H1 (cell line): ENCODE measurements around the gene DBR1. TPM values are rescaled to one million over a fixed set of nuclear protein-coding genes. Genes with fewer than 3 reads are reported as not detected.

Experiments used
- CTCF ChIA-PET: fragments of 300-600 bp; sonication (Branson Sonifier 250); formaldehyde crosslinking; loops from one replicate; lab custom pipeline; 2021; ENCODE audit not compliant: partially characterized antibody; lab: Charles Lee
- POLR2A ChIA-PET: fragments of 300-600 bp; sonication (Branson Sonifier 250); formaldehyde crosslinking; loops from one replicate; lab custom pipeline; 2021; ENCODE audit warnings: inconsistent platforms; ENCODE audit not compliant: partially characterized antibody; lab: Charles Lee
- DNase-seq, 2 experiments: peaks; one replicate each; pipeline versions ENCODE4 v3.0.0 to v3.0.0-alpha.2; 2010 to 2022; ENCODE audit warnings: low spot score in 2 of 2, low read depth in 1 of 2, mixed read lengths in 1 of 2
- FAIRE-seq: peaks from 2 replicates; lab custom pipeline; 2011; peaks lifted over from hg19 to GRCh38; lab: Jason Lieb, UNC
- H2AFZ ChIP-seq: 2 replicates; pipeline ENCODE4 v1.8.1; 2012; ENCODE audit warnings: low read length, inconsistent platforms
- H2AK5ac ChIP-seq: 2 replicates; pipeline ENCODE4 v1.6.1; 2013; ENCODE audit warnings: low read depth, low read length
- H2BK120ac ChIP-seq: replicated peaks from 2 replicates; pipeline ENCODE3; 2013; ENCODE audit warnings: low read depth, low read length, inconsistent platforms
- H2BK12ac ChIP-seq: 2 replicates; pipeline ENCODE4 v1.6.1; 2013; ENCODE audit warnings: low read depth, low read length
- H2BK15ac ChIP-seq: 2 replicates; pipeline ENCODE4 v1.6.1; 2013; ENCODE audit warnings: low read length
- H2BK20ac ChIP-seq: 2 replicates; pipeline ENCODE4 v1.6.1; 2013; ENCODE audit warnings: low read length
- H2BK5ac ChIP-seq: 2 replicates; pipeline ENCODE4 v1.6.1; 2013; ENCODE audit warnings: low read depth, low read length
- H3K14ac ChIP-seq: 2 replicates; pipeline ENCODE4 v1.6.1; 2013; ENCODE audit warnings: inconsistent platforms; ENCODE audit not compliant: insufficient read length
- H3K18ac ChIP-seq: 2 replicates; pipeline ENCODE4 v1.6.1; 2013; ENCODE audit warnings: low read length; ENCODE audit errors: extremely low read depth
- H3K23ac ChIP-seq: 2 replicates; pipeline ENCODE4 v1.6.1; 2013; ENCODE audit warnings: inconsistent platforms; ENCODE audit not compliant: insufficient read length
- H3K23me2 ChIP-seq: 2 replicates; pipeline ENCODE4 v1.6.1; 2013; ENCODE audit warnings: low read depth, low read length
- H3K27ac ChIP-seq: 2 replicates; pipeline ENCODE4 v1.6.1; 2011; ENCODE audit warnings: low read depth, low read length, inconsistent platforms
- H3K27me3 ChIP-seq, 4 experiments: replicated peaks in 1 of 4; 1 replicate in 1 of 4; 2 replicates in 3 of 4; pipeline versions ENCODE4 v1.6.1 to v1.8.1; 2011 to 2013; ENCODE audit warnings: low read length in 3 of 4, mild to moderate bottlenecking in 3 of 4, inconsistent platforms in 2 of 4, mixed read lengths in 2 of 4, moderate library complexity in 1 of 4; ENCODE audit not compliant: control insufficient read depth in 3 of 4, insufficient read depth in 3 of 4; ENCODE audit errors: extremely low read depth in 1 of 4
- H3K36me3 ChIP-seq, 4 experiments: 2 replicates each; pipeline versions ENCODE4 v1.6.1 to v1.8.1; 2011 to 2013; ENCODE audit warnings: mild to moderate bottlenecking in 4 of 4, low read length in 3 of 4, moderate library complexity in 2 of 4, control low read depth in 1 of 4, inconsistent platforms in 1 of 4; ENCODE audit not compliant: insufficient read depth in 4 of 4, control insufficient read depth in 2 of 4
- H3K4ac ChIP-seq: replicated peaks from 2 replicates; pipeline ENCODE3; 2013; ENCODE audit warnings: low read length, low read depth, mixed read lengths, inconsistent platforms; ENCODE audit not compliant: insufficient read length
- H3K4me1 ChIP-seq, 4 experiments: replicated peaks in 1 of 4; 1 replicate in 1 of 4; 2 replicates in 3 of 4; pipeline versions ENCODE4 v1.6.1 to v1.8.1; 2011 to 2013; ENCODE audit warnings: low read length in 3 of 4, inconsistent platforms in 2 of 4, mixed read lengths in 1 of 4; ENCODE audit not compliant: insufficient read depth in 4 of 4, control insufficient read depth in 3 of 4
- H3K4me2 ChIP-seq, 2 experiments: 2 replicates each; pipeline versions ENCODE4 v1.6.1 to v1.8.1; 2011 to 2013; ENCODE audit warnings: low read depth in 2 of 2, low read length in 2 of 2, control low read depth in 1 of 2, inconsistent platforms in 1 of 2, mild to moderate bottlenecking in 1 of 2; ENCODE audit not compliant: insufficient read depth in 1 of 2
- H3K4me3 ChIP-seq, 4 experiments: fragments of 200-600, 300-600 bp in 1 of 4; sonication (generic), shearing (Covaris generic), sonication (Bioruptor Twin) in 1 of 4; 2 replicates each; pipeline versions ENCODE4 v1.5.1 to v1.8.1; 2011 to 2016; ENCODE audit warnings: low read length in 4 of 4, low read depth in 3 of 4, control low read depth in 2 of 4, inconsistent platforms in 2 of 4, mild to moderate bottlenecking in 2 of 4, mixed read lengths in 1 of 4, moderate library complexity in 1 of 4; ENCODE audit not compliant: insufficient read depth in 2 of 4; ENCODE audit errors: extremely low read depth in 1 of 4
- H3K56ac ChIP-seq: replicated peaks from 2 replicates; pipeline ENCODE3; 2013; ENCODE audit warnings: low read depth, mild to moderate bottlenecking, mixed read lengths, low read length, inconsistent platforms; ENCODE audit not compliant: insufficient read length
- H3K79me1 ChIP-seq: 2 replicates; pipeline ENCODE4 v1.6.1; 2013; ENCODE audit warnings: low read depth, low read length, control low read depth
- H3K79me2 ChIP-seq, 2 experiments: 2 replicates each; pipeline versions ENCODE4 v1.6.1 to v1.8.1; 2012 to 2013; ENCODE audit warnings: low read length in 2 of 2, mild to moderate bottlenecking in 2 of 2, inconsistent platforms in 1 of 2; ENCODE audit not compliant: insufficient read depth in 2 of 2, control insufficient read depth in 1 of 2
- H3K9ac ChIP-seq, 4 experiments: replicated peaks in 1 of 4; 1 replicate in 1 of 4; 2 replicates in 3 of 4; pipeline versions ENCODE4 v1.6.1 to v1.8.1; 2011 to 2013; ENCODE audit warnings: low read depth in 3 of 4, low read length in 3 of 4, control low read depth in 2 of 4, mild to moderate bottlenecking in 2 of 4, moderate library complexity in 2 of 4, inconsistent platforms in 1 of 4; ENCODE audit errors: extremely low read depth in 1 of 4
- H3K9me3 ChIP-seq, 2 experiments: 2 replicates each; pipeline versions ENCODE4 v1.6.1 to v1.8.1; 2012 to 2013; ENCODE audit warnings: mild to moderate bottlenecking in 2 of 2, moderate library complexity in 2 of 2, control low read depth in 1 of 2, inconsistent platforms in 1 of 2, low read depth in 1 of 2, low read length in 1 of 2, mixed read lengths in 1 of 2; ENCODE audit not compliant: insufficient read depth in 2 of 2
- H4K20me1 ChIP-seq, 2 experiments: replicated peaks in 1 of 2; 2 replicates each; pipeline versions ENCODE3 to v1.8.1; 2011 to 2013; ENCODE audit warnings: inconsistent platforms in 2 of 2, low read length in 2 of 2, mild to moderate bottlenecking in 1 of 2; ENCODE audit not compliant: insufficient read depth in 2 of 2, control insufficient read depth in 1 of 2
- H4K5ac ChIP-seq: 2 replicates; pipeline ENCODE4 v1.6.1; 2013; ENCODE audit warnings: low read length, low read depth, mixed read lengths, inconsistent platforms; ENCODE audit not compliant: insufficient read length
- H4K8ac ChIP-seq: 2 replicates; pipeline ENCODE4 v1.8.0; 2013; ENCODE audit warnings: mild to moderate bottlenecking, moderate library complexity, low read length, inconsistent platforms; ENCODE audit not compliant: insufficient read depth; ENCODE audit errors: extremely low read depth
- H4K91ac ChIP-seq: replicated peaks from 2 replicates; pipeline ENCODE3; 2013; ENCODE audit warnings: low read length, mixed read lengths, inconsistent platforms; ENCODE audit not compliant: insufficient read length
- CHD1 ChIP-seq: IDR thresholded peaks from 2 replicates; pipeline ENCODE4 v1.6.1; 2012; ENCODE audit warnings: low read depth, low read length, improper control_type of control experiment
- EGR1 ChIP-seq: IDR thresholded peaks from 2 replicates; pipeline ENCODE4 v1.6.1; 2011; ENCODE audit warnings: low read depth, low read length, borderline replicate concordance
- FOSL1 ChIP-seq: IDR thresholded peaks from 2 replicates; pipeline ENCODE4 v1.6.1; 2011; ENCODE audit warnings: mild to moderate bottlenecking, low read depth, low read length, moderate library complexity; ENCODE audit not compliant: insufficient read depth
- GABPA ChIP-seq: IDR thresholded peaks from 2 replicates; pipeline ENCODE4 v1.6.1; 2011; ENCODE audit warnings: mild to moderate bottlenecking, low read length, moderate library complexity, borderline replicate concordance; ENCODE audit not compliant: insufficient read depth
- JUN ChIP-seq: IDR thresholded peaks from 2 replicates; pipeline ENCODE4 v1.6.1; 2011; ENCODE audit warnings: low read depth, mild to moderate bottlenecking, improper control_type of control experiment, low read length
- JUND ChIP-seq: IDR thresholded peaks from 2 replicates; pipeline ENCODE4 v1.6.1; 2011; ENCODE audit warnings: mild to moderate bottlenecking, improper control_type of control experiment, low read length
- RFX5 ChIP-seq: IDR thresholded peaks from 2 replicates; pipeline ENCODE4 v1.6.1; 2011; ENCODE audit warnings: low read depth, low read length, improper control_type of control experiment, borderline replicate concordance
- SAP30 ChIP-seq: fragments of 300-600 bp; sonication (generic); IDR thresholded peaks from 2 replicates; pipeline ENCODE4 v1.7.1; 2012; ENCODE audit warnings: low read length, moderate library complexity, mild to moderate bottlenecking, inconsistent platforms; ENCODE audit not compliant: insufficient read depth, insufficient replicate concordance
- SIX5 ChIP-seq: IDR thresholded peaks from 2 replicates; pipeline ENCODE4 v1.6.1; 2011; ENCODE audit warnings: mild to moderate bottlenecking, low read depth, low read length
- SP1 ChIP-seq: IDR thresholded peaks from 2 replicates; pipeline ENCODE4 v1.6.1; 2011; ENCODE audit warnings: low read depth, low read length
- SP4 ChIP-seq: IDR thresholded peaks from 2 replicates; pipeline ENCODE4 v1.6.1; 2012; ENCODE audit warnings: low read length, inconsistent platforms
- SRF ChIP-seq: IDR thresholded peaks from 2 replicates; pipeline ENCODE4 v1.6.1; 2011; ENCODE audit warnings: mild to moderate bottlenecking, low read depth, low read length, moderate library complexity
- TAF1 ChIP-seq: IDR thresholded peaks from 2 replicates; pipeline ENCODE4 v1.6.1; 2011; ENCODE audit warnings: mild to moderate bottlenecking, low read depth, low read length
- TBP ChIP-seq: IDR thresholded peaks from 2 replicates; pipeline ENCODE4 v1.6.1; 2011; ENCODE audit warnings: low read depth, low read length, improper control_type of control experiment
- WGBS, 2 experiments: shearing (Covaris generic) in 1 of 2; methylation state at CpG; one replicate each; pipeline versions ENCODE4 v1.1.6 to v1.1.7; 2013 to 2015; ENCODE audit warnings: low lambda C conversion rate in 2 of 2, mixed read lengths in 2 of 2, inconsistent platforms in 1 of 2, low coverage in 1 of 2, missing lambda C conversion rate in 1 of 2; ENCODE audit not compliant: insufficient replicate concordance in 2 of 2, insufficient coverage in 1 of 2, insufficient read length in 1 of 2; ENCODE audit errors: extremely low coverage in 1 of 2, missing lambda C conversion rate in 1 of 2; 5-methylcytosine and 5-hydroxymethylcytosine counted together
- polyA plus RNA-seq, 7 experiments: library from polyadenylated mRNA; depleted of rRNA in 3 of 7; stranded (reverse) in 5 of 7; unstranded in 2 of 7; fragments of >200 nt in 5 of 7; fragments of 200-250 nt in 2 of 7; gene quantifications; 1 replicate in 5 of 7; 2 replicates in 1 of 7; 4 replicates in 1 of 7; pipeline versions ENCODE4 v1.2.1 to v1.2.3, GENCODE V29; 2011 to 2013; ENCODE audit warnings: missing spikeins in 2 of 7, mixed read lengths in 2 of 7
- total RNA-seq: library from RNA; stranded (reverse); fragmentation: NEBNext Ultra II Directional; extraction: Animal tissue kit (Norgen Biotek cat#: 25700); gene quantifications from 2 replicates; pipeline ENCODE4 v1.2.1, GENCODE V29; 2021
- TF ChIP-seq, protein P1 (sequence below): IDR thresholded peaks from 2 replicates; pipeline ENCODE4 v1.6.1; 2011; ENCODE audit warnings: low read depth, mild to moderate bottlenecking, low read length; ENCODE audit not compliant: insufficient read depth

Gene DBR1
- total and polyA plus RNA-seq, 2 of the 8 experiments (the other 6 are each of a cell fraction or from before 2014, with no cell fraction given) = 10.1 to 18.3 TPM

DNA sequence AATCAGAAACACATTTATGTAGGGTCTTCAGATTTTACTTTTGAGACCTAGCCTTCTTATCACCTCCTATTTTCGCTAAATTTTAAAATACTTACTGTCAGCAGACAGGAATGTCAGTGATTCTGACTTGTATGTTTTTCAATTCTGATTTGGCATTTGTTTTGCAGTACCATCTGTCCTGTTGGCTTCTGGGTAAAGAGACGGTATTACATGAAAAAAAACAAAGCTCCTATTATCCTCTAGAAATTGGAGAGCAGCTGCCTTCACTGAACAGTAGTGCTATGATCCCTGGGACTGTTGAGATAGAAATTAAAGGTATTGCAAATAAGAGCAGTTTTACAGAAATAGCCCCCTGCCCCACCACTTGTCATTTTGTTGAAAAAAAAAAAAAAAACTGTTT lies 20.8 kb upstream of the DBR1 start:
- H3K56ac ChIP-seq = no peak overlapping the region
- no peak overlapping the region for H2BK12ac ChIP-seq
- ChIA-PET CTCF (interaction anchor here (0.7 kb wide), 1 partner anchor 15 kb away, joined by 5 read pairs; no protein-coding TSS in a partner anchor), POLR2A (no interaction called here)
- peaks cover 13 to 14% of the 10 kb centered on the region in 2 experiments for H4K20me1 ChIP-seq
- H3K9me3 ChIP-seq = no peaks in the 10 kb centered on the region
- H2BK120ac ChIP-seq = no peak overlapping the region
- H3K79me2 ChIP-seq = peaks cover 0 to 90% of the 10 kb centered on the region in 2 experiments; a peak in 3 of 4 replicates
- no peak overlapping the region for H4K5ac ChIP-seq
- no peak overlapping the region for H3K14ac ChIP-seq
- no peak overlapping the region for H3K4me2 ChIP-seq
- no peak overlapping the region for H2AFZ ChIP-seq
- H3K9ac ChIP-seq = no peak overlapping the region
- H3K36me3 ChIP-seq = peaks cover 0 to 10% (median 4%) of the 10 kb centered on the region in 4 experiments; a peak in 2 of 8 replicates
- H3K23ac ChIP-seq = no peak overlapping the region
- no peak overlapping the region for H3K18ac ChIP-seq
- 83% methylated on average over 2 of the region's 2 CpGs; no CpG with 5 or more reads in 1 of the 2 experiments for WGBS, 2 experiments
- H4K8ac ChIP-seq = no peak overlapping the region
- no peak overlapping the region for H2BK20ac ChIP-seq
- H3K4me3 ChIP-seq = no peak overlapping the region
- H3K79me1 ChIP-seq = 0 out of 2 replicates have a peak, but pooled peaks cover 4% of the 10 kb centered on the region
- no peak overlapping the region for H3K27ac ChIP-seq
- H3K4me1 ChIP-seq = no peaks in the 10 kb centered on the region
- no peak overlapping the region for H2BK15ac ChIP-seq
- H2AK5ac ChIP-seq = no peak overlapping the region
- H4K91ac ChIP-seq = no peak overlapping the region
- no peak for FAIRE-seq
- no peaks in the 10 kb centered on the region for H3K27me3 ChIP-seq
- DNase-seq = no peak
- no peaks in the 10 kb centered on the region for H3K23me2 ChIP-seq
- no peak overlapping the region for H2BK5ac ChIP-seq
- no peak overlapping the region for H3K4ac ChIP-seq
- TF ChIP-seq TAF1 (no peak), SP1 (no peak), SP4 (no peak), GABPA (no peak), EGR1 (no peak), SIX5 (no peak), SRF (no peak), RFX5 (no peak), JUND (no peak), TBP (no peak), SAP30 (no peak), JUN (no peak), CHD1 (no peak), FOSL1 (no peak)
- TF ChIP-seq, protein P1, sequence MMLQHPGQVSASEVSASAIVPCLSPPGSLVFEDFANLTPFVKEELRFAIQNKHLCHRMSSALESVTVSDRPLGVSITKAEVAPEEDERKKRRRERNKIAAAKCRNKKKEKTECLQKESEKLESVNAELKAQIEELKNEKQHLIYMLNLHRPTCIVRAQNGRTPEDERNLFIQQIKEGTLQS = no peak
